ENCODE measurements around the gene TGFA.

TGFA gene

DNA sequence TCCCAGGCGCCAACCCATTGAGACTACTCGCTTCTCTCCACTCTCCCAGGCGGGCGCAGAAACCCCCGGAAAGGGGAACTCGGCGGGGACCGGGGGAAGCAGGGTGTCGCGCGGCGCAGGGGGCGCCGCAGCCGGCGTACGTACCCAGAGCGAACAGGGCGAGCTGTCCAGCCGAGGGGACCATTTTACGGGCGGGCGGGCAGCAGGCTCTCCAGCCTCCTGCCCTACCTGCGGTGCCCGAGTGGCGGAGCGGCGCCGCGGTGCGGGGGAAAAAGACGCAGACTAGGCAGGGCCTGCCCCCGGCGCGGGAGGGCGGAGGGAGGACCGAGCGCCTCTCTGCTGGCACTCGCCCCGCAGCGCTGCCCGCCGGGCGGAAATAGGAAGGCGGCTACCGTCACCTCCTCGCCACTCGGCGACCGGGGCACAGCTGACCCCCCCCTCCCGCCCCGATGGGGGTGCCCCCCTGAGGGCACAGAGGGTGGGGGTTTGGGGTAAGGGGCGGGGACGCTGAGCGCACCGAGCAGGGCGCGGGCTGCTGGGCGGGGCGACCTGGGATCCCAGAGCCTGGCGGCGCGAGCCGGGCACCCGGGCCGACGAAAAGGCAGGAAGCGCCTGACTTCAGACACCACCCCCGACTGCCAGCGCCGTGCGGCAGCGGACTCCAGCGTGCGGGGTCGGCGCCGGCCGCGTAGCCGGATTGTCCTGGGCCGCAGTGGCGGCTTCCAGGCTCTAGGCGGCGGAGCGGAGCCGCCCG lies at the start of gene TGFA:
Gene TGFA, minus strand, starts transcription at position 243 of the 754 bp plus-strand sequence. Its CDS starts 59 bp downstream, at position 184.
- in situ Hi-C loops (cut with HindIII; ENCODE audit: low sequenced_read_pairs): no loop called here
- peak within 1 kb of the TSS; percentile 33 for H3K4me3 ChIP-seq (ENCODE audit: low read depth, low read length)
- TF ChIP-seq, protein P1, sequence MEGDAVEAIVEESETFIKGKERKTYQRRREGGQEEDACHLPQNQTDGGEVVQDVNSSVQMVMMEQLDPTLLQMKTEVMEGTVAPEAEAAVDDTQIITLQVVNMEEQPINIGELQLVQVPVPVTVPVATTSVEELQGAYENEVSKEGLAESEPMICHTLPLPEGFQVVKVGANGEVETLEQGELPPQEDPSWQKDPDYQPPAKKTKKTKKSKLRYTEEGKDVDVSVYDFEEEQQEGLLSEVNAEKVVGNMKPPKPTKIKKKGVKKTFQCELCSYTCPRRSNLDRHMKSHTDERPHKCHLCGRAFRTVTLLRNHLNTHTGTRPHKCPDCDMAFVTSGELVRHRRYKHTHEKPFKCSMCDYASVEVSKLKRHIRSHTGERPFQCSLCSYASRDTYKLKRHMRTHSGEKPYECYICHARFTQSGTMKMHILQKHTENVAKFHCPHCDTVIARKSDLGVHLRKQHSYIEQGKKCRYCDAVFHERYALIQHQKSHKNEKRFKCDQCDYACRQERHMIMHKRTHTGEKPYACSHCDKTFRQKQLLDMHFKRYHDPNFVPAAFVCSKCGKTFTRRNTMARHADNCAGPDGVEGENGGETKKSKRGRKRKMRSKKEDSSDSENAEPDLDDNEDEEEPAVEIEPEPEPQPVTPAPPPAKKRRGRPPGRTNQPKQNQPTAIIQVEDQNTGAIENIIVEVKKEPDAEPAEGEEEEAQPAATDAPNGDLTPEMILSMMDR (IDR thresholded peaks at IDR 0.05; ENCODE audit: low read depth, low read length): peak; percentile 79
- DNase-seq (ENCODE audit: low read depth, low spot score): peak; percentile 10

DNA sequence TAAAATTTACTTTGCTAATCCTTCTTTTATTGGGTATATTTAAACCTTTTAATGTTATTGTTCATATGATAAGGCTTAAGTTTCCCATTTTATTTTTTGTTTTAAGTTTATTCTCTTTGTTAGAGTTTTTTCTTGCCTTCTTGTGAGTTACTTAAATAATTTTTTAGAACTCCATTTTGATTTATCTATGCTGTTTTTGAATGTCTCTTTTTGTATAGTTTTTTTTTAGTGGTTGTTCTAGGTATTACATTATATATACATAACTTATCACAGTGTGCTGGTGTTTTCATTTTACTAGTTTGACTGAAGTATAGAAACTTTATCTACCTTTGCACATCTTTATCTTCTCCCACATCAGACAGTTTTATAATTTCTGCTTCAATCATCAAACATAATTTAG lies 49.4 kb upstream of the TGFA start:
- TF ChIP-seq, protein P1 (IDR thresholded peaks at IDR 0.05; ENCODE audit: low read depth, low read length): no peak
- in situ Hi-C loops (cut with HindIII; ENCODE audit: low sequenced_read_pairs): no loop called here
- DNase-seq (ENCODE audit: low read depth, low spot score): no peak
- no peak overlapping the region for H3K4me3 ChIP-seq (ENCODE audit: low read depth, low read length)

DNA sequence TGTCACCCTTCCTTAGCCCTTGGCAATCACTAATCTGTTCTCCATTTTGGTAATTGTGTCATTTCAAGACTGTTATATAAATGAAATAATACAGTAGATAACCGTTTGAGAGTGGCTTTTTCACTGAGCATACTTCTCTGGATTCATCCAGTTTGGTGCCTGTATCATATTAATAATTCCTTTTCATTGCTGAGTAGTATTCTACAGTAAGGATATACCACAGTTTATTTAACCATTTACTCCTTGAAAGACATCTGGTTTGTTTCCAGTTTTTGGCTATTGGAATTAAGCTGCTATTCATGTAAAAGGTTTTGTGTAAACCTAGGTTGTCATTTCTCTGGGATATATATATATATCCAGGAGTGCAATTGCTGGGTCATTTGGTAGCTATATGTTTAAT lies 44.6 kb upstream of the TGFA start:
- in situ Hi-C loops (cut with HindIII; ENCODE audit: low sequenced_read_pairs): no loop called here
- TF ChIP-seq, protein P1 (IDR thresholded peaks at IDR 0.05; ENCODE audit: low read depth, low read length): no peak
- DNase-seq (ENCODE audit: low read depth, low spot score): no peak
- H3K4me3 ChIP-seq (ENCODE audit: low read depth, low read length): no peak overlapping the region

DNA sequence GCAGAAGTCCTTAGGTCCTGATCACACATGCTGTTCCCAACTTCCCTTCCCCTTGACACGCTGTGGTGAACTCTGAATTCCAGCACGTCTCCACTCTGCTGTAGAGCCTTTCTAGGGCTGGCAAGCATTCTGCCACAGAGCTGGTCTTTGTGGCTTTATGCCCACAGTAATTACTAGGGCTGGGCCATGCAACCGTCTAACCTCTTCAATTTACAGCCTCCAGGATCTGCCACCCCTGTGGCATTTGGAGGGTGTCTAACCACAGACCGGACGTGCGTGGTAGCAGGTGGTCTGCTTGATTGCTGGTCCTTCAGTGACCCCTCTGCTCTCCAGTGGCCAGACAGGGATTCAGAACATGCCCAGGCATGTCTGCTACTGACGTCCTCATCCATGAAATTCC lies 43.1 kb upstream of the TGFA start:
- in situ Hi-C loops (cut with HindIII; ENCODE audit: low sequenced_read_pairs): no loop called here
- DNase-seq (ENCODE audit: low read depth, low spot score): peak; percentile 31
- TF ChIP-seq, protein P1 (IDR thresholded peaks at IDR 0.05; ENCODE audit: low read depth, low read length): no peak
- H3K4me3 ChIP-seq (ENCODE audit: low read depth, low read length): no peak overlapping the region

DNA sequence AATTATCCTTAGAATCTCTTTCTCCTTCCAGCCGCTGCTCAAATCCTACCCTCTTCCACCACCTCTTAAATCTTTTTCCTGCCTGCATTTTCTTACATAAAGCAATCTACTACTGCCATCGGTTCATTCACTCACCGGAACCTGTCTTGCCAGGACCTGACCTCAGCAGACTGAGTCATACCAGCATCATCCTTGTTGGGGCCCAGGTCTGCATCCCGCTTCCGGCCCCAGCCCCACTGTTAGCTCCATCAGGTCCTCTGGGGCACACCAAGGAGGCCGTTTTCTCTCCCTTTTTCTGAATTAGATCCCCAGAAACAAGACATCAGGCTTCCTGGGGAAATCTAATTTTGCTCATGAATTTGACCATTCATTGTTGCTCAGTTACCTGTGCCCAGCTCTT lies 42.7 kb upstream of the TGFA start:
- H3K4me3 ChIP-seq (ENCODE audit: low read depth, low read length): no peak overlapping the region
- TF ChIP-seq, protein P1 (IDR thresholded peaks at IDR 0.05; ENCODE audit: low read depth, low read length): no peak
- peak; percentile 51 for DNase-seq (ENCODE audit: low read depth, low spot score)
- in situ Hi-C loops (cut with HindIII; ENCODE audit: low sequenced_read_pairs): no loop called here

DNA sequence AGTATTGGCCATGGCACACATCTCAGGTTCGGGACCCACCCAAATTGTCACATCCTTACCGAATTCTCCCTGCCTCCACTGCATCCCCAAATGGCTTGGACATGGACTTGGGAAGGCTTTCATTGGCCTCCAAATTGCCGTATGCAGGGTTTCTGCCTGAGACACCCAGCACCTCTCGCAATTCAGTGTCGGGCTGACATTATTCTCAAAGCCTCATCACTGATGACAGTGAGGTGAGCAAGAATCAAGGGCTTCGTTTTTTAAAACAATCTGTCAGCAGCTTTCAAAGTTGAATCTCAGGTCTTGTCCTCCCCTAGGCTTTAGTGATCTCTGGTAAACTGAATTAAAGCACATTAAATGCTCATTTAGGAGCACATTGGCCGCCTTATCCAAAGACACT lies 29.5 kb upstream of the TGFA start:
- H3K4me3 ChIP-seq (ENCODE audit: low read depth, low read length): no peak overlapping the region
- in situ Hi-C loops (cut with HindIII; ENCODE audit: low sequenced_read_pairs): no loop called here
- TF ChIP-seq, protein P1 (IDR thresholded peaks at IDR 0.05; ENCODE audit: low read depth, low read length): no peak
- DNase-seq (ENCODE audit: low read depth, low spot score): no peak

All from astrocyte of the spinal cord (primary cell).